NCI-H1436 treated with DMSO at 0.1 percent for 48 hours (cell line): Measurements from ENCODE around the gene MEA1.
"Not testable (repeated sequence)": the region's sequence is repeated elsewhere in the genome, so short reads cannot be mapped to it uniquely, and the experiment has no call there.

ENCODE experiments used
- DNase-seq: peaks from one replicate; lab custom pipeline; 2025; lab: John Stamatoyannopoulos, UW

Gene MEA1

DNA sequence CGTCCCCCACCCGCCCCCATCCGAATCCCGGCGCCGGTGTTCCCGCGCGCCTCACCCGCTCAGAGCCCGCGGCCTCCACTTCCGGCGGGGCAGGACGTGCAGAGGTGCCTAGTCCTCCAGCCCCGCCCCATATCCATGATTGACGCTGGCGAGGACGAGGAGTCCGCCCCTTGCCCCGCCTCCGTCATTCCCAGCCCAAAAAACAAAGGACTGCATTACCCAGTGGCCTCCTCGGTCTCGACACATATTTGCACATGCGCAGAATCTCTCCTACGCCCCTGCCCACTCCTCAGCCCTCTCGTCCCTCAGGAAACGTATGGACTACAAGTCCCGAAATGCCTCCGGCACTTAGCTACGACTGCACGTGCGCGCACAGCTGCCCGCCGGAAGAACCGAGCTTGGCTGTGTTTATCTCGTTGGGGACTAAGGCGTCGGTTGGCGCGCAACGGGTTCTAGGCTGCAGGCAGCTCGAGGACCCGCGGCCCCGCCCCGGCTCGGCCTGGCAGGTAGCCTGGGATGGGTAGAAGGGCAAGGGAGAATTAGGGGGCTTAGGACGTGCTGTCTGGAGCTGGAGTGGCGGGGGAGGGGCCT lies at the start of gene MEA1, which contains the start of gene KLHDC3:
TSS of gene MEA1 (minus strand) at position 104 of the 591 bp plus-strand sequence. CDS start 133 bp downstream, outside the sequence.
TSS of gene KLHDC3 (plus strand) at position 407 of the 591 bp plus-strand sequence. CDS start 2,944 bp downstream, outside the sequence.
- DNase-seq, result peak; percentile 99

DNA sequence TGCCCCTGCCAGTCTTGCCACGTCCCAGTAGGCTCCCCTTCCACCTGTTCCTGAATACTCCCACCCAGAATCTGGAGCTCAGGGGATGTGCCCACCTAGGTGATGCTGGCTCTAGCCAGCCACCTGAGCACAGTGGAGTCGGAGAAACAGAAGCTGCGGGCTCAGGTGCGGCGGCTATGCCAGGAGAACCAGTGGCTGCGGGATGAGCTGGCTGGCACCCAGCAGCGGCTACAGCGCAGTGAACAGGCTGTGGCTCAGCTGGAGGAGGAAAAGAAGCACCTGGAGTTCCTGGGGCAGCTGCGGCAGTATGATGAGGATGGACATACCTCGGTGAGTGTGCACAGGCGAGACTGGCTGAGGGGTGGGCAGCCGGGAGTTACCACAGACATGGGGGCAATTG lies 49.1 kb upstream of the MEA1 start:
- DNase-seq, result no peak

DNA sequence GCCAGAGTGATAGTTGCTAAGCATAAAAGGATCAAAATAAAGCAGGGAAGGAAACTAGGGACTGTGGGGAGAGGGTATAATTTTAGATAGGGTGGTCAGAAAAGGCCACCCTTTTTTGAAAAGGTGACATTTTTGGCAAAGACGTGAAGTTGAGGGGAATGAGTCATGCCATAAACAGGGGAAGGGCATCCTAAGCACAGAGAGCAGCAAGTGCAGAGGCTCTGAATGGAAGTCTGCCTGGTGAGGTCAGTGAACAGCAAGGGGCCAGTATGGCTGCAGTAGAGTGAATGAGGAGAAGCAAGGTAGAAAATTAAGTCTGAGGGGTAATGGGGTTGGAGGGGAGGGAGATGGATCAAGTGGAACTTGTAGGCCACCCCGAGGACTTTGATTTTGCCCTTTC lies 48.1 kb upstream of the MEA1 start:
- no peak for DNase-seq

DNA sequence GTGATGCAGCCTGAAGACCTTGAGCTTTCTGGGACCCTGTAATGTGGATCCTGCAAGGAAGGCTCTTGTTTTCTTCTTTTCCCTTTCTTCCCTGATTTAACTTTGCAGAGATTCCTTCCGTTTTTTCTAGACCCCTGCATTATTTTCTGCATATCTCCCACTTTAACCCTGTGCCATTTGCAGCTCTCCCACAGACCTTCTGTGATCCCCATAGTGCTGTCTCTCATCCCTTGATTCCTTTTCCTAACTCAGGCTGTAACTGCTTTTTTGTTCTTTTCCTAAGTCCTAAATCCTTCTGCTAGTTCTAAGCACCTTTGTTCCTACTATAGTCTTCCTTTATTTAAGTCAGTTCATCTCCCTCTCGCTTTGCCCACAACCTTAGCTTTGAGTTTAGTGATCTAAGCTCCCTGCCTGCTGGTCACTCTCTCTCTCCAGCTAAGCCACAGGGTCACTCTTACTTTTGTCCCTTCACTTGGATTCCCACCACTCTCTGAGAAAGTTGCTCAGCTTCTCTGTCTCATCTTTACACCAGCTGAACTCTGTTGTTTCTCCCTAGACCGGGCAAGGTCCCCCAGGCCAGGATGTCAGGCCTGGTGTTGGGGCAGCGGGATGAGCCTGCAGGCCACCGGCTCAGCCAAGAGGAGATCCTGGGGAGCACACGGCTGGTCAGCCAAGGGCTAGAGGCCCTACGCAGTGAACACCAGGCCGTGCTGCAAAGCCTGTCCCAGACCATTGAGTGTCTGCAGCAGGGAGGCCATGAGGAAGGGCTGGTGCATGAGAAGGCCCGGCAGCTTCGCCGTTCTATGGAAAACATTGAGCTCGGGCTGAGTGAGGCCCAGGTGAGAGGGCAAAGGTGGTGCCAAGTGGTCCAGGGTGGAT lies 47.2 kb upstream of the MEA1 start:
- DNase-seq, result no peak

DNA sequence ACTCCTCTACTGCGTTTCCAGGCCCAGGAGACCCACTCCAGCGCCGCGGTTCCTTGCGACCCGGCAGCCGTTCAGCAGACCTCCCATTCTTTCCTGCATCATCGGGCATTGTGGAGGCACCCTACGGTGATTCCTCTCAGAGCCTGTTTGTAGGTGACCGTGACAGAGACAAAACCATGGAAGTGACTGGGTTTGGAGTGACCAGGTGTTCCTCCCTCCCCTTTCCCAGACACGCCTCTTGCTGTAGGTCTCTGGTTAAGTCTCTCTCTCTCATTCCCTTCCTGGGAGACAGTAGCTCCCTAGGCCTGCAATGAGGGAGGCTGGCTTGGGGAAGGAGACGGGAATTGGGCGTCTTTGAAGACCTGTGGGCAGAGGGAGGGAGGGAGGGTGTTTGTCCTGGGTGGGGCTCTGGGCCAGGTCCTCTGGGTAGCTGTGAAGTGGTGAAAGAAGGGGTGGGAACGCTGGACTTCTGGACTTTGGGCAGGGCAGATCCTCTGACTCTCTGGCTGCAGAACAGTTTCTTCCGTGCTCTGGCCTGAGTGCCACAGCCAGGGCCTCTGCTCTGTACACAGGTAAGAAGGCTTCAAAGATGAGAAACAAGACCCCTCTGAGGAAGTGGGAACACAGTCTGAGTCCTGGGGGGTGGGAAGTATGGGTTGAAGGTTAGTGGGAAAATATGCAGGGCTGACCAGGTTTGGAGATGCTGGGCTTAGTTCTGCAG lies 46.4 kb upstream of the MEA1 start:
- no peak for DNase-seq

DNA sequence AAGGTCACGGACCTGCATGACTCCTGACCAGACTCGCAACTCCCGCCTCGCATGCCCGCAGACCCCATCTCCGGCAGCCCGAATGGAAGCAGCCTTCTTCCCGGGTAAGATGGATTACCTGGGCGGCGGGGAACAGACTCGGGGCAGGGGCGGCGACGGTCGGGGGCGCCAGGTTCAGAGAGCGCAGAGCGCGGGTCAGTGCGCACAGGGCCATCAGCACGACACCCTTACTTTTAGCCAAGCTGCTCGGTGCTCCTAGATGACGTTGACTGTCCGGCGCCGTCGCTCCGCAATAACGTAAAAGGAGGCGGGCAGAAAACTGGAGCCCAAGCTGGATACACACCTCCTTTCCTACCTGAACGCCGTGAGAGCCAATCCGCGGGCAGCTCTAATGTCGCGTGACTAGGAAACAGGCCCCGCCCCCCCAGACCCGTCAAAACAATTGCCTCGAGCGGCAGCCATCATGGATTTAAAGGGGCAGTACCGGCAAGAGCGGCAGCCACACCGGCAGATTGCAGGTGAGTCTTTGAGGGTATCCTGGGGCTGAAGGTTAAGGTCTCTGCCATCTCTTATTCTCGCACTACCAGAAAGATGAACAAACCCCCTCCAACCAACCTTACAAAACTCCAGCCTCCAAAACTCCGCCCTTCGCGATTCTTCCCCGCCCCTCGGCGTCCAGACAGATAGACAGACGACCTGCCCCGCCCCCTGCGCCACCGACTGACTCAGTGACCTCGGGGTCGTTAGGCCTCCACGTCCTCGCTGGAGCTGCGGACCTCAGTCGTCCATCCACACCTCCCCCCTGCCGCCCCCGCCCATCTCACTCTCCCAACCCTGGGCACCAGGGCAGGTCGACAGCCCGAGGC lies 45.7 kb upstream of the MEA1 start, which contains the start of the genes KLC4 and MRPL2:
TSS of gene KLC4 (plus strand) at position 464 of the 866 bp plus-strand sequence. CDS start 1,705 bp downstream, outside the sequence.
TSS of gene MRPL2 (minus strand) at position 267 of the 866 bp plus-strand sequence. CDS start at position 214, 53 bp downstream.
- peak; percentile 97 for DNase-seq

DNA sequence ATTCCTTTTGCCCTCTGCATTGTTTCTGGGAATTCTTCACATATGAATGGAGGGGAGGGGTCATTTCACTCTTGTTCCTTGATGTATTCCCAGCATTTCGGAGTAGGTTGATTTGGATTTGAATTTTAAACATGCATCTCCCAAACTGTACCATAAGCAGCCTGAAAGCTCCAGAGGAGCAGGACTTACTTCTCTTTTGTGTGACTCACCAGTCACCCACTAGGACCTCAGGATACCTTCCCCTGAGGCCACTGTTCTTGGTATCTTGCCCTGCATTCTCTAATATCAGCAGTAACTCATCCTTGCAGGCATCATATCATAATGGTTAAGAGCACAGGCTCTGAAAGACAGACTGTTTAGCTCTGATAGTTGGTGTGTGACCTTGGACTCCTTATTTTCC lies 44.8 kb upstream of the MEA1 start:
- no peak for DNase-seq

DNA sequence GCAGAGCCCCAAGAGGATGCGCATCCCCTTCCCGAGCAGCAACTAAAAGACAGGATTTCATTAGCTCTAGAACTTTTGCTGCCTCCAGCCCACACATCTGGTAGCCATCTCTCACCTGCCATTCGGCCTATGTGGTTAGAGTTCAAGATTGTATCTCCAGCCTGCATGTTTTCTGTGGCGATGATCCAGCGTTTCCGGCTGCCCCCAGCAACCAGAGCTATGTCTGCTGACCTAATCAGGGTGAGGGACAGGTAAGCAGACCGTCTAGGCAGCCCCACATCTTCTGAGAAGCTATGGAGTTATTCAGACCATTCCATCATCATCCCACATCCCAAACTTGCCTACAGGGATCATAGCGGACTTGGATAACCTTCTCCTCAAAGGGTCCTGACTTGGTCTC lies 42.2 kb upstream of the MEA1 start:
- no peak for DNase-seq

DNA sequence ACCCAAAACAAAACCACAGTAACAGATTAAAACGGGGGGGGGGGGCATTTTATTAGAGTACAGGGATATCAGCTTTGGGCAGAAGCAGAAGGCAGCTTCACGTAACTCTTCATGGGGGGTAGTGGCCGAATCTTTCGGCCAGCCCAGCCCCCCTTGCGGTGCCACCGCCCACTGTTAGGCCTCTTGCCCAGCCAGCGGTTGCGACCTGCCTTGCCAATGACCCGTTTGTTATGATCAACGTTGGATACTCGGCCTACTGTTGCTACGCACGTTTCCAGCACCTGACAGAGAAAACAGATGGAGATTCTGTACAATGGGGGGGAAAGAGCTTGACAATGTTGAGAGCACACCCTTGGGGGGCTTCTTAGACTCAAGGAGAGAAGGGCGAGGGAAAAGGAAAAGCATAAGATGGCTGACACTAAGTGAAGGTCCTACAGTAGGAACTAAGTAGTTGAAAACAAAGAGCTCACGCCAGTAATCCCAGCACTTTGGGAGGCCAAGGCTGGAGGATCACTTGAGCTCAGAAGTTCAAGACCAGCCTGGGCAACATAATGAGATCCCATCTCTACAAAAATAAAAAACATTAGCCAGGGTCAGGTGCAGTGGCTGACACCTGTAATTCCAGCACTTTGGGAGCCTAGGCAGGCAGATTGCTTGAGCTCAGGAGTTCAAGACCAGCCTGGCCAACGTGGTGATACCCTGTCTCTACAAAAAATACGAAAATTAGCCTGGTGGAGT lies 40.6 kb upstream of the MEA1 start:
- no peak for DNase-seq

DNA sequence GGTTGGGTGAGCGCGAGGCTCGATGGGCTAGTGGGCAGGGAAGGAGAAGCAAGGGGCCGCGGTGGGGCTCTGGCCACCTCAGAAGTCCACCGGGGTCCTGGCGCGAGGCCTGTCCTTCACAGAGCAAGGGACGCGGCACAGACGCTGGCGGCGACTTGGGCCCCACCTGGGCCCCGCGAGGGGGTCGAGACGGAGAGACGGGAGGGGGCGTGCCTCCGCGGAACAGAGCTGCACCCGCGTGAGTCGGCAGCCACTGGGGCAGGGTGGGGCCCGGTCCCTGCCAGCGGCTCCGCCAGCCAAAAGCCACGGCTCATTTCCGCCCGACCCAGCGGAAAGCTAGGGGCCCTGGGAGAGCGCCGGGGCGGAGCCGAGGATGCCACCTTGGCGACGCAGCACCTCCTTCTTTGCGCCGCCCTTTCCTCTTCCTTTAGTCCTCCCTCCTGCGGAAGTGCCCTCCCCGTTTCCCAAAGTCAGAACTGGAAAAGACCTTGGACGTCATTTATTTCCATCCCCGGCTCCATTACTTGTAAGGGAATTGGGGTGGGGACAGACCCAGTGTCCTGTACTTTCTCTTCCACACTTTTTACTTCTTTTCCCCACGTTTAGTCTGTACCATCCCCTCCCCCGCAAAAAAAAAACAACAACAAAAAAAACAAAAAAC lies 39.9 kb upstream of the MEA1 start, which contains the start of gene CUL7:
TSS of gene CUL7 (minus strand) at position 307 of the 661 bp plus-strand sequence. CDS start 1,063 bp downstream, outside the sequence.
- DNase-seq, result peak; percentile 83

DNA sequence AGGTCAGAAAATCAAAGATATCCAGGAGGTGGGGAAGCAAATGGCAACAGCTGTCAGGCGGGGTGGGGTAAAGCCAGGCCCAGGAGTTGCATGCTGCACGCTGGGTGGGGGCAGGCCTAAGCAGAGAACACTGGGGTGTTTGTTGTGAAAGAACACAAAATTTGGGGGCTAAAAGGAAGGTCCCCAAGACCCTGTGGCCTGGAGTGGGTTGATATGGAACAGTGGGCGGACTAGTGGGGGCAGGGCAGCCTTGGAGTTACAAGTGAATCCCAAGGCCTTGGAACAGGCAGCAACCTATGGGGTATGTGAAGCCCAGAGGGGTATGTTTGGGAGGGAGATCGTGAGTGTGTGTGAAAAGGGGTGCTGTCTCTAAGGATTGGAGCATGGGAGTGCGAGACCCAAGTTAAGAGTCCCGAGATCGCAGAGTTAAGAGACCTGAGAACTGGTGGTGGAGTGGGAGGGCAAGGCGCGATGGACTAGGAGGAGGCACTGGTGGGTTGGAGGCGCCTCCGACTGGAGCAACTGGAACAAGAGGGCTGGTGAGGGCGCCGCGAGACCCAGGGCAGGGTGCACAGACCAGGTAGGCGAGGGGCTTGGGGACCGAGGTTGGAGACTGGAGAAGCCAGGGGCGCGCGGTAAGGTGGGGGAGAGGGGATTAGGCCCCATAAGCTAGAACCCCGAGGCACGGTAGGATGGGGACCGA lies 39.2 kb upstream of the MEA1 start:
- no peak for DNase-seq

DNA sequence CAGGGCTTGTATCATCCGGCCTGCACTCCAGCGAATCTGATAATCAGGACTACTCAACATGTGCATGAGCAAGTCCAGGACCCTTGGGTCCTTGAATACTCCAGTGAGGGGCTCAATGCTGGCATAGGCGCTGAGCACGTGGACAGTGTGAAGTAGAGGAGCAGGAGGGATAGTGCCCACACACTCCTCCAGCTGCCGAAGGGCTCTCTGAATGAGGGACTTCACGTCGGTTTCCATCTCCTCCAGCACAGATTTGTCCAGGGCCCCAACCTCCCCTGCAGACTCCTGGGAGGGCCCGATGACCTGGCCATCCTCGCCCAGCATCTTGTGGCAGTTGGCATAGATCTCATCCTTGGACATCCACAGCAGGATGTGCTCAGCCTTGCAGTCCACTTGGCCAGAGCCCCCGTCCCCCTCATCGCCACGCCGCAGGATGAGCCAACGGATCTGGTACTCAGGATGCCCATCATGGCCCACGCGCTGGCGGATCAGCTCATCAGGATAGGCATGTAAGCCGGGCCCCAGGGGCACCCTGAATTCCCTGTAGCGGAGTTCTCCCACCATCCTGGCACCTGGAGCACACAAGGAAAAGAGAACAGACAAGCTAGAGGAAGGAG lies 38.6 kb upstream of the MEA1 start:
- no peak for DNase-seq

DNA sequence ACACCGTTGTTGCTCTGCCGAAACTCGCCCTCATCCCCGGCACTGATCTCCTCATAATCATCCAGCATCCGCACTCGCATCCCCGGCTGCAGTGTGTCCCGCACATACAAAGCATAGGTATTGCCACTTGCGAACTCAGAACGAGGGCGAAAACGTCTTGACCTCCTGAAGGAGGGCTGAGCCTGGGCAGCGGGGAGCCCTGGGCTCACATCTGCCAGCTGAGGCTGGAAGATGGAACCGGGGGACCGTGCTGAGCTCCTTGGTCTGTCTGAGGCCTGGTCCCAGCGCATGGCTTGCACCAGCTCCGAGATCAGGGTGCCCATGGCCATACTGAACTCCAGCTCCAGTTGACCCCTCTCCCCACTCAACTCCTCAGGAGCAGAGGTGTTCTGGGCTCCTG lies 37.2 kb upstream of the MEA1 start:
- DNase-seq, result no peak

DNA sequence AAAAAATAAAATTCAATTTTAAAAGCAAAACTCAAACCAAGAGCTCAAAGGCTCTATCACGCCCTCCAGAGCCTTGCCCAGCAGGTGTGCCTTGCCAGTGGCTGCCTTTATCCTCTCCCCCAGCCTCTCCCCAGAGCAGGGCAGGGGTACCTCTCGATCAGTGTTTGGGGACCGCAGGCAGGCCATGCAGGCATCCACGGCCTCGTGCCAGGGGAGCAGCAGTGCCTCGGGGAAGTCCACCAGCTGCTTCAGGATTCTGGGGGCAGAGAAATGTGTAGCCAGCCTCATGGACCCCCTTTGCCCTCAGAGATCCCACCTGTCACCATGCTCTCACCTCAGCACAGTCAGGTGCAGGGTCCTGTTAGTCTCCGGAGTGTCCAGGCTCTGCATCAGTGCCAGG lies 34.3 kb upstream of the MEA1 start:
- DNase-seq, result no peak

DNA sequence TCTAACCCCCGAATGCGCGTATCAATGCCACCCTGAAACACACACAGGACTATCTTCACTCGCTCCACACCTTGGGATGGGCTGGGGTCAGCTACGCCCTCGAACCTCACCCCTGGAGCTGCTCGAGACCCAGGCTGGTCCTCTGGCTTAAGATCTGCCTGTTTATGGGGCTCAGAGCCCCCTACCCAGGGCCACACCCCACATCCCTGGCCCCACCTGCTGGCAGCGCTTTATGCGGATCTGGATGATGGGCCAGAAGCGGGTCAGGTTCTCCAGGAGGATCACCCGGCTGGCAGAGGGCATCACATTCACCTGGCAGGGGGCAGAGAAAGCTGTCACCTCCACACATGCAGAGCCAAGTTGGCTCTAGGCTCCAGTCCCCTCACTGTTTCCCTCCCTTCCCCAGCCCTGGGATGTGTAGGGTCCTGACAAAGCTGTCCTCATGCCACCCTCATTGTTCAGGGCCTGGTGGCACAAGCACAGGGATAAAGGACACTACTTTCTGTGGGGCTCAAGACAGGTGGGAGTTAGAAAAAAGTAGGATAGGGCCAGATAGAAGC lies 31.7 kb upstream of the MEA1 start:
- no peak for DNase-seq

DNA sequence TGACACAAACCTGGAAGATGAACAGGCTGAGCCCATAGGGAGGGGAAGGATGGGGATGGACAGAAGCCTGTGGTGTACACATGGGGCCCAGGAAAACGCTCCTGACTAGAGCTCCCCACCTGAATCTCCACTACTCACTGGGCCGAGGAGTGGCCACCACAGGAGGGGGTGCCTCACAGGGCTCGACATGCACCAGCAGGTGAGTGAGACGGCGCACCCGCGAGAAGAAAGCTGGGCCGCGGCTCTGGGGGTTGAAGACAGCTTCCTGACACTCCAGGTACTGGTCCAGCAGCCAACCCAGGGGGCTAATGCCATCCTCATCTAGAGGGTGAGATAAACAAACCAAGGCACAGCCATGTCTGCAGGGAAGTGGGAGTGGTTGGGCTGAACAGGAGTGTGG lies 29.6 kb upstream of the MEA1 start:
- DNase-seq, result no peak

DNA sequence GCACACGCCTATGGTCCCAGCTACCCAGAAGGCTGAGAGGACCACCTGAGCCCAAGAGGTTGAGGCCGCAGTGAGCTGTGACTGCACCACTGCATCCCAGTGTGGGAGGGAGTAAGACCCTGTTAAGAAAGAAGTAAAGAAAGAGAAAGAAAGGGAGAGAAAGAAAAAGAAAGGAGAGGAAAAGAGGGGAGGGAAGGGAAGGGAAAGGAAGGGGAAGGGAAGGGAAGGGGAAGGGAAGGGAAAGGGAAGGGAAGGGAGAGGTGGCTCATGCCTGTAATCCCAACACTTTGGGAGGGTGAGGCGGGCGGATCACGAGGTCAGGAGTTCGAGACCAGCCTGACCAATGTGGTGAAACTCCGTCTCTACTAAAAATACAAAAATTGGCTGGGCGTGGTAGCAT lies 27.7 kb upstream of the MEA1 start:
- DNase-seq, result not testable (repeated sequence)

DNA sequence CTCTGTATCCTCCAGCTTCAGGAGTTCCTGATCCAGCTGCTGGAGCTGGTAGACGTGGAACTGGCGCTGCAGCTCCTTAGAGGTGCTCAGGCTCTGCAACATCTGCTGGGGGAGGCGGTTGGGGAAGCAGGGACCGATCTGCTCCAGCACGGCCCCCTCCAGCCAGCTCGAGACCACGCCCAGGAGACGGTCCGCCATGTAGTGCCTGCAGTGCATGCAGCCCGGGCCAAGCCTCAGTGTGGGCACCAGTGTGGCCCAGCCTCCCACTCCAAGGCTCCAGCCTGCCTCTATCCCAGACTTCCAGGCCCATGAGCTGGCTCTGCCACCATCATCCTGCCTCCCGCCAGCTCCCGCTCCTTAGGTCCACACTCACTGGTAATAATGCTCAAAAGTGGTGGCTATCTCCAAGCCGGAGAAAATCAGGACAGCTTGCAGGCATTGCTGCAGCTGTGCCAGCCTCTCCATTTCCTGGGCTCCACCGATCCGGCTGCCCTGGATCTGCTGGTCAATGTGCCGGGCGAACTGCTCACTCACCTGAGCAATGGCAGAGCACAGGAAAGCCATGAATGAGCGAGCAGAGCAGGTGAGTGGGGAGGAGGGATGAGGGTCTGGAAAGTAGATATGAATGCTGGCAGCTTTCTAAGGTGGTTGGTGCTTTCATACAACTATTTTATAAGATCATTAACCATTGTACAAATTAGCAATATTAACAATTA lies 27.0 kb upstream of the MEA1 start:
- no peak for DNase-seq
